Astrocyte (in vitro differentiated cells and primary cell): ENCODE results near the gene SLCO4A1. TPM values are rescaled to one million over a fixed set of nuclear protein-coding genes. Genes with fewer than 3 reads are reported as not detected.

ENCODE experiments used
- DNase-seq: peaks from one replicate; pipeline ENCODE4 v3.0.0-alpha.2; 2010; ENCODE audit warnings: low read depth
- FAIRE-seq: peaks from 2 replicates; lab custom pipeline; 2011; peaks lifted over from hg19 to GRCh38; lab: Jason Lieb, UNC
- H2AFZ ChIP-seq: 2 replicates; pipeline ENCODE4 v1.6.0; 2012; ENCODE audit warnings: low read depth, low read length, inconsistent platforms
- H3K27ac ChIP-seq: 2 replicates; pipeline ENCODE4 v1.5.1; 2011; ENCODE audit warnings: low read depth, low read length, inconsistent platforms
- H3K27me3 ChIP-seq: 2 replicates; pipeline ENCODE4 v1.6.0; 2011; ENCODE audit warnings: low read length, inconsistent platforms; ENCODE audit not compliant: insufficient read depth
- H3K36me3 ChIP-seq: 2 replicates; pipeline ENCODE4 v1.5.1; 2011; ENCODE audit warnings: low read length, inconsistent platforms; ENCODE audit not compliant: insufficient read depth
- H3K4me1 ChIP-seq: 2 replicates; pipeline ENCODE4 v1.5.1; 2011; ENCODE audit warnings: low read length, inconsistent platforms; ENCODE audit not compliant: insufficient read depth
- H3K4me2 ChIP-seq: 2 replicates; pipeline ENCODE4 v1.6.0; 2012; ENCODE audit warnings: low read length, inconsistent platforms
- H3K4me3 ChIP-seq: 2 replicates; pipeline ENCODE4 v1.5.1; 2011; ENCODE audit warnings: low read depth, mild to moderate bottlenecking, low read length, inconsistent platforms; ENCODE audit not compliant: insufficient read depth
- H3K79me2 ChIP-seq: 2 replicates; pipeline ENCODE4 v1.6.0; 2012; ENCODE audit warnings: mild to moderate bottlenecking, low read length, inconsistent platforms; ENCODE audit not compliant: insufficient read depth
- H3K9ac ChIP-seq: 2 replicates; pipeline ENCODE4 v1.6.0; 2012; ENCODE audit warnings: mild to moderate bottlenecking, low read length, inconsistent platforms
- H3K9me3 ChIP-seq: 2 replicates; pipeline ENCODE4 v1.5.1; 2012; ENCODE audit warnings: low read depth, mild to moderate bottlenecking, low read length, inconsistent platforms; ENCODE audit not compliant: insufficient read depth
- H4K20me1 ChIP-seq: 2 replicates; pipeline ENCODE4 v1.6.0; 2012; ENCODE audit warnings: low read length, inconsistent platforms; ENCODE audit not compliant: insufficient read depth
- H3K27ac Mint-ChIP-seq: one replicate; pipeline ENCODE4 v1.8.0; 2021; ENCODE audit warnings: mild to moderate bottlenecking, mixed read lengths; ENCODE audit not compliant: unreplicated experiment
- H3K27me3 Mint-ChIP-seq: one replicate; pipeline ENCODE4 v1.8.0; 2021; ENCODE audit warnings: low read depth, mixed read lengths; ENCODE audit not compliant: unreplicated experiment
- H3K36me3 Mint-ChIP-seq: one replicate; pipeline ENCODE4 v1.8.0; 2021; ENCODE audit warnings: low read depth, mixed read lengths; ENCODE audit not compliant: unreplicated experiment
- H3K4me1 Mint-ChIP-seq: one replicate; pipeline ENCODE4 v1.8.0; 2021; ENCODE audit warnings: low read depth, mixed read lengths; ENCODE audit not compliant: unreplicated experiment
- H3K4me3 Mint-ChIP-seq: one replicate; pipeline ENCODE4 v1.8.0; 2021; ENCODE audit warnings: mild to moderate bottlenecking, moderate library complexity, mixed read lengths; ENCODE audit not compliant: unreplicated experiment
- H3K9me3 Mint-ChIP-seq: one replicate; pipeline ENCODE4 v1.8.0; 2021; ENCODE audit warnings: mild to moderate bottlenecking, mixed read lengths; ENCODE audit not compliant: unreplicated experiment
- EZH2 ChIP-seq: IDR thresholded peaks from 2 replicates; pipeline ENCODE4 v1.6.1; 2012; ENCODE audit warnings: mild to moderate bottlenecking, low read length, inconsistent platforms; ENCODE audit not compliant: insufficient read depth
- total RNA-seq: library from RNA; stranded (reverse); gene quantifications from 2 replicates; pipeline ENCODE4 v1.2.1, GENCODE V29; 2021
- TF ChIP-seq, protein P1 (sequence below): IDR thresholded peaks from 2 replicates; pipeline ENCODE4 v1.5.1; 2011; ENCODE audit warnings: low read depth, mild to moderate bottlenecking, inconsistent platforms, low read length, moderate library complexity; ENCODE audit not compliant: insufficient read depth

Gene SLCO4A1
- total RNA-seq, 1 donor from 2014 or later: 0.43 TPM

DNA sequence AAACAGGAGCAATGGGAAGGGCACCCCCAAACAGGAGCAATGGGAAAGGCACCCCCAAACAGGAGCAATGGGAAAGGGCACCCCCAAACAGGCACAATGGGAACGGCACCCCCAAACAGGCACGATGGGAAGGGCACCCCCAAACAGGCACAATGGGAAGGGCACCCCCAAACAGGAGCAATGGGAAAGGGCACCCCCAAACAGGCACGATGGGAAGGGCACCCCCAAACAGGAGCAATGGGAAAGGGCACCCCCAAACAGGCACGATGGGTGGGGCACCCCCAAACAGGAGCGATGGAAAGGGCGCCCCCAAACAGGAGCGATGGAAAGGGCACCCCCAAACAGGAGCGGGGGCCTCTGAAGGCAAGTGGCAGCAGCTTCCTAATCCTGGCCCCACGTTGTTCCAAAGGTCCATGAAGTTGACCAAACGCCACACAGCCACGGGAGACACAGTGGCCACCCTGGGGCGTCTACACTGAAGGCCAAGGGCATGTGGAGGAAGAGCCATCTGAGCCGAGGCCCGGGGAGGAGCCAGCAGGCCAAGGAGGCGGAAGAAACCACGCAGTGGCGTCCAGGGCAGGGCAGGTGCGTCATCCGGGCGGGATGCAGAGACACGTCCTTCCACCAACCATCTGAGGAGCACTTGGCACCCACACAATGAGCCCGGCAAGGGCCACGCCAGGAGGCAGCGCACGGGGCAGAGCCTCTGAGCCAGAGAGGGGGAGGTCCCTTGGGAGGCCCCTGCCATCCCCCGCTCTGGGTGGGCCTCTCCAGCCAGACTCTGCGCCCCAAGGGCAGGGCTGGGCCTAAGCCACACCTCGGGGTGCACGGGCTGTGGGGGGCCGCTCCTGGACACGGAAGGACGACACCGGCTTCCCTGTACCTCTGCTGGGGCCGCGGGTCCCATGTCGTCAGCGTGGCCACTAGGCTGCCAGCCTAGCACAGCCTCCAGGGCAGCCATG lies 44.8 kb downstream of the SLCO4A1 start:
- no peaks in the 10 kb centered on the region for H3K9me3 Mint-ChIP-seq
- H3K4me2 ChIP-seq: no peak overlapping the region
- TF ChIP-seq EZH2: no peak
- TF ChIP-seq, protein P1, sequence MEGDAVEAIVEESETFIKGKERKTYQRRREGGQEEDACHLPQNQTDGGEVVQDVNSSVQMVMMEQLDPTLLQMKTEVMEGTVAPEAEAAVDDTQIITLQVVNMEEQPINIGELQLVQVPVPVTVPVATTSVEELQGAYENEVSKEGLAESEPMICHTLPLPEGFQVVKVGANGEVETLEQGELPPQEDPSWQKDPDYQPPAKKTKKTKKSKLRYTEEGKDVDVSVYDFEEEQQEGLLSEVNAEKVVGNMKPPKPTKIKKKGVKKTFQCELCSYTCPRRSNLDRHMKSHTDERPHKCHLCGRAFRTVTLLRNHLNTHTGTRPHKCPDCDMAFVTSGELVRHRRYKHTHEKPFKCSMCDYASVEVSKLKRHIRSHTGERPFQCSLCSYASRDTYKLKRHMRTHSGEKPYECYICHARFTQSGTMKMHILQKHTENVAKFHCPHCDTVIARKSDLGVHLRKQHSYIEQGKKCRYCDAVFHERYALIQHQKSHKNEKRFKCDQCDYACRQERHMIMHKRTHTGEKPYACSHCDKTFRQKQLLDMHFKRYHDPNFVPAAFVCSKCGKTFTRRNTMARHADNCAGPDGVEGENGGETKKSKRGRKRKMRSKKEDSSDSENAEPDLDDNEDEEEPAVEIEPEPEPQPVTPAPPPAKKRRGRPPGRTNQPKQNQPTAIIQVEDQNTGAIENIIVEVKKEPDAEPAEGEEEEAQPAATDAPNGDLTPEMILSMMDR: no peak
- no peaks in the 10 kb centered on the region for H3K9me3 ChIP-seq
- H2AFZ ChIP-seq: no peak overlapping the region
- H3K36me3 Mint-ChIP-seq: no peaks in the 10 kb centered on the region
- no peak overlapping the region for H3K4me3 Mint-ChIP-seq
- no peaks in the 10 kb centered on the region for H3K36me3 ChIP-seq
- H3K4me3 ChIP-seq: no peak overlapping the region
- H3K4me1 ChIP-seq: peaks cover 4% of the 10 kb centered on the region
- DNase-seq (no peak), FAIRE-seq (no peak)
- no peak overlapping the region for H3K9ac ChIP-seq
- H3K27me3 Mint-ChIP-seq: peaks cover 33% of the 10 kb centered on the region
- no peaks in the 10 kb centered on the region for H4K20me1 ChIP-seq
- no peak overlapping the region for H3K27ac ChIP-seq
- H3K4me1 Mint-ChIP-seq: peaks cover 9% of the 10 kb centered on the region
- H3K79me2 ChIP-seq: no peaks in the 10 kb centered on the region
- H3K27me3 ChIP-seq: peaks cover 20% of the 10 kb centered on the region
- H3K27ac Mint-ChIP-seq: no peak overlapping the region

DNA sequence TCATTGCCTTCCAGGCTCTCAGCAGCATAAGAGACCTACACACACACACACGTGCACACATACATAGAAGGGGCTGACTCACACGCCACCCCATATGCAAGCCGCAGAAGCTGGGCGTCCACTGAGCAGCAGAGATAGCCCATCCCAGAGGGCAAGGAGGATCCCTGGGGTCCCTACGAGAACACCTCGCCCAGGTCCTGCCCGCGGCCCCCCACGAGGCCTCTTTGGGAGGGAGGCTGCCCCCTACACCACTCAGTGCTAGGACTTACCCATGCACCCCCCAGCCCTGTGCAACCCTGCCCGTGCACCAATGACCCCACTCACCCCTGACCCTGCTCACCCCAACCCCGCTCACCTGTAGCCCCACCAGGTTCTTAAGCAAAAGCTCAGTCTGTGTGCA lies 45.8 kb downstream of the SLCO4A1 start:
- Mint-ChIP-seq H3K4me1 (peaks cover 9% of the 10 kb centered on the region), H3K9me3 (no peaks in the 10 kb centered on the region), H3K27me3 (peaks cover 29% of the 10 kb centered on the region), H3K36me3 (no peaks in the 10 kb centered on the region), H3K4me3 (no peak overlapping the region), H3K27ac (no peak overlapping the region)
- no peak overlapping the region for H3K9ac ChIP-seq
- FAIRE-seq: no peak
- no peak for TF ChIP-seq EZH2
- TF ChIP-seq, protein P1: no peak
- H3K36me3 ChIP-seq: no peaks in the 10 kb centered on the region
- no peak overlapping the region for H3K4me2 ChIP-seq
- no peaks in the 10 kb centered on the region for H3K79me2 ChIP-seq
- no peak overlapping the region for H3K4me3 ChIP-seq
- no peaks in the 10 kb centered on the region for H3K9me3 ChIP-seq
- no peak overlapping the region for H3K27ac ChIP-seq
- H3K4me1 ChIP-seq: peaks cover 4% of the 10 kb centered on the region
- no peaks in the 10 kb centered on the region for H4K20me1 ChIP-seq
- H3K27me3 ChIP-seq: peaks cover 21% of the 10 kb centered on the region
- DNase-seq: no peak
- no peak overlapping the region for H2AFZ ChIP-seq
